Smooth muscle cell (in vitro differentiated cells): ENCODE data around the gene LMNB1. TPM values are rescaled to one million over a fixed set of nuclear protein-coding genes. Genes with fewer than 3 reads are reported as not detected.
A peak's percentile ranks its signal among the peaks of the same experiment; 100 is the strongest.

Source experiments
- DNase-seq: peaks from one replicate; lab custom pipeline; 2025; ENCODE audit not compliant: unreplicated experiment; lab: John Stamatoyannopoulos, UW
- H2AFZ ChIP-seq: fragments of 200-600 bp; sonication (generic); 2 replicates; pipeline ENCODE4 v1.6.0; 2016; ENCODE audit warnings: antibody characterized with exemption, low read depth, mild to moderate bottlenecking
- H3F3A ChIP-seq: fragments of 200-600 bp; sonication (generic); 2 replicates; pipeline ENCODE4 v1.6.0; 2017; ENCODE audit warnings: antibody characterized with exemption, low read depth
- H3K27ac ChIP-seq: fragments of 200-600 bp; sonication (generic); 2 replicates; pipeline ENCODE4 v1.5.1; 2016; ENCODE audit warnings: low read depth, mild to moderate bottlenecking
- H3K27me3 ChIP-seq: fragments of 200-600 bp; sonication (generic); 2 replicates; pipeline ENCODE4 v1.6.1; 2016; ENCODE audit warnings: low read depth, mild to moderate bottlenecking
- H3K36me3 ChIP-seq: fragments of 200-600 bp; sonication (generic); 2 replicates; pipeline ENCODE4 v1.5.1; 2016; ENCODE audit warnings: low read depth
- H3K4me1 ChIP-seq: fragments of 200-600 bp; sonication (generic); 2 replicates; pipeline ENCODE4 v1.5.1; 2016; ENCODE audit warnings: low read depth
- H3K4me2 ChIP-seq: fragments of 200-600 bp; sonication (generic); 2 replicates; pipeline ENCODE4 v1.6.0; 2016; ENCODE audit warnings: mild to moderate bottlenecking
- H3K4me3 ChIP-seq: fragments of 200-600 bp; sonication (generic); 2 replicates; pipeline ENCODE4 v1.5.1; 2016; ENCODE audit warnings: mild to moderate bottlenecking
- H3K79me2 ChIP-seq: fragments of 200-600 bp; sonication (generic); 2 replicates; pipeline ENCODE4 v1.6.0; 2016; ENCODE audit warnings: low read depth, mild to moderate bottlenecking
- H3K9ac ChIP-seq: fragments of 200-600 bp; sonication (generic); 2 replicates; pipeline ENCODE4 v1.6.0; 2016; ENCODE audit warnings: low read depth
- H3K9me3 ChIP-seq: fragments of 200-600 bp; sonication (generic); replicated peaks from 2 replicates; pipeline ENCODE4 v1.5.1; 2016; ENCODE audit warnings: low read depth
- H4K20me1 ChIP-seq: fragments of 200-600 bp; sonication (generic); 2 replicates; pipeline ENCODE4 v1.6.0; 2016; ENCODE audit warnings: low read depth
- CTCF ChIP-seq: fragments of 200-600 bp; sonication (generic); IDR thresholded peaks from 2 replicates; pipeline ENCODE4 v1.5.1; 2017; ENCODE audit warnings: borderline replicate concordance, mild to moderate bottlenecking, antibody characterized with exemption; ENCODE audit not compliant: insufficient read depth, poor library complexity, severe bottlenecking
- WGBS: methylation state at CpG from one replicate; pipeline ENCODE4 v1.1.7; 2016; ENCODE audit warnings: low lambda C conversion rate; 5-methylcytosine and 5-hydroxymethylcytosine counted together
- polyA plus RNA-seq: library from polyadenylated mRNA; unstranded; fragments of >200 nt; fragmentation: Nextera tagmentation; extraction: Ambion mirVana; gene quantifications from 2 replicates; pipeline ENCODE4 v1.2.1, GENCODE V29; 2016
- total RNA-seq: library from RNA; depleted of rRNA; stranded (reverse); fragments of >200 nt; gene quantifications from 2 replicates; pipeline ENCODE4 v1.2.3, GENCODE V29; 2014

The LMNB1 gene
- total and polyA plus RNA-seq, 2 experiments from 2014 or later: 8.4 to 32.5 TPM

GRCh38 chr5:126864042-126864688 lies 87.2 kb downstream of the LMNB1 start:
- 97% methylated on average over 22 of the region's 22 CpGs for WGBS
- DNase-seq: no peak
- no peak overlapping the region for H2AFZ ChIP-seq

GRCh38 chr5:126865299-126865698 lies 88.4 kb downstream of the LMNB1 start:
- Histone ChIP-seq H4K20me1 (no peaks in the 10 kb centered on the region), H3K4me1 (peaks cover 7% of the 10 kb centered on the region), H2AFZ (no peak overlapping the region), H3K27me3 (no peaks in the 10 kb centered on the region), H3K27ac (peak overlapping the region; percentile 14), H3K4me2 (peak overlapping the region; percentile 40), H3K79me2 (no peaks in the 10 kb centered on the region), H3K4me3 (no peak overlapping the region), H3K9ac (no peak overlapping the region), H3K9me3 (no peaks in the 10 kb centered on the region), H3K36me3 (no peaks in the 10 kb centered on the region), H3F3A (no peaks in the 10 kb centered on the region)
- WGBS: 40% methylated on average over 3 of the region's 3 CpGs
- no peak for DNase-seq
- TF ChIP-seq CTCF: no peak

More at GRCh38 chr5:126864042-126864688, 87.2 kb downstream of the LMNB1 start:
- Histone ChIP-seq H3K9me3 (no peaks in the 10 kb centered on the region), H3K4me3 (no peak overlapping the region), H3K9ac (no peak overlapping the region), H3K79me2 (no peaks in the 10 kb centered on the region), H3K27ac (no peak overlapping the region), H3K4me1 (peaks cover 7% of the 10 kb centered on the region), H3K4me2 (no peak overlapping the region), H4K20me1 (no peaks in the 10 kb centered on the region), H3F3A (no peaks in the 10 kb centered on the region), H3K27me3 (no peaks in the 10 kb centered on the region), H3K36me3 (no peaks in the 10 kb centered on the region)
- TF ChIP-seq CTCF: no peak

- DNase-seq: no peak
- Histone ChIP-seq H4K20me1 (no peaks in the 10 kb centered on the region), H3K36me3 (no peaks in the 10 kb centered on the region), H3F3A (no peaks in the 10 kb centered on the region), H3K4me1 (peaks cover 7% of the 10 kb centered on the region), H3K4me2 (no peak overlapping the region), H3K9me3 (no peaks in the 10 kb centered on the region), H3K27me3 (no peaks in the 10 kb centered on the region), H3K9ac (no peak overlapping the region), H3K27ac (no peak overlapping the region), H2AFZ (no peak overlapping the region), H3K4me3 (no peak overlapping the region), H3K79me2 (no peaks in the 10 kb centered on the region)
- no peak for TF ChIP-seq CTCF
- 95% methylated on average over 8 of the region's 8 CpGs for whole genome bisulfite sequencing
These were observed 90.1 kb downstream of the LMNB1 start for GRCh38 chr5:126866851-126867636.
